ENCODE results near the gene CCR3.

Gene CCR3

DNA sequence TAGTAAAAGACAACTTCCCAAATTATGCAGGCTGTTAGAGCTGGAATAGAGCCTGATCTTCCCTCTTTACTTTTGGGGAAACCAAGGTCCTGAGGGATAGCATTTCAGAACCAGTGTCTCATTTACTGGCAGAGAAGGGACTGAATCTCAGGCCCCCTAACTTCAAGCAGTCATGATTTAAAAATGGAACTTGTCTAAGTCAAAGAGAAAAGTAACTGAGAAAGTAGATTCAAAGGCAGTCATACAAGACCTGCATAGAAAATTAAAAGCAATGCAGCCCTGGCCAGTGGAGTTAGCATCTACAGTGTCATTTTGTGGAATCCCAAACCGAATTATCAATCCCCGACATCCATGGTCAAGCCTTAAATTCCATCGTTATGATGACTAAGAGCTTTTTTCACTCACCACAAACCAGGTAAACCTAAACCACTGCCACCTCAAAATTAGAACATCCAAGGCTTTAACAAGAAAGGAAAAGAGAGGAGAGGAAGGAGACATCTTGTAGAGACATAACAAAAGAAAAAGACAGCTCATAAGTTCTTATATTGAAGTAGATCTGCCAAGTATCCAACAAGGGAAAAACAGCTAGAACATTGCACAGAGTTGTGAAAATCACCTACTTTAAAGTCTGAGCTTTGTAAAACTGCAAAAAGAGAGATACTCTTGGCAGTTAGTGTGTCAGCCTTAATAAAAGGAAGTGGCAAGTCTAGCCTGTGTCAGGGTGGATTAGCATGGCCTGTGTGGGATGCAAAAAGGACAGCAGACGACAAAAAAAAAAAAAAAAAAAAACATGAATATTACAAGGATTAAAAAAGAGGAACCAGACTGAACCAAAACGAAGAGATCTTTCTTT lies 57.6 kb downstream of the CCR3 start:
- DNase-seq, result no peak

DNA sequence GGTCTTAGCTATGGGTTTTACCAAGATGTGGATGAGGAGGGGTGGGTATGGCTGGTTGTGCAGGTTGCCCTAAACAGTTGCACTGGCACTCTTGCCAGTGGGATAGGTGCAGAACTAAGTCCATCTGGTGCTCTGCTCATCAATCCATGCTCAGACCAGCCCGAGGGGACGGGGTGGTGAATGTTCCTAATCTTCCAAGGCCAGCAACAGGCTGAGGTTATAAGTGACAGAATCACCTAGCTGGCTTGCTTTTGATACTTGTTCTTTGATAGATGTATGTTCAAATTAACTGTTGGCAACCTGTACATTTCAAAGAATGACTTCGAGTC lies 58.2 kb downstream of the CCR3 start:
- no peak for DNase-seq

DNA sequence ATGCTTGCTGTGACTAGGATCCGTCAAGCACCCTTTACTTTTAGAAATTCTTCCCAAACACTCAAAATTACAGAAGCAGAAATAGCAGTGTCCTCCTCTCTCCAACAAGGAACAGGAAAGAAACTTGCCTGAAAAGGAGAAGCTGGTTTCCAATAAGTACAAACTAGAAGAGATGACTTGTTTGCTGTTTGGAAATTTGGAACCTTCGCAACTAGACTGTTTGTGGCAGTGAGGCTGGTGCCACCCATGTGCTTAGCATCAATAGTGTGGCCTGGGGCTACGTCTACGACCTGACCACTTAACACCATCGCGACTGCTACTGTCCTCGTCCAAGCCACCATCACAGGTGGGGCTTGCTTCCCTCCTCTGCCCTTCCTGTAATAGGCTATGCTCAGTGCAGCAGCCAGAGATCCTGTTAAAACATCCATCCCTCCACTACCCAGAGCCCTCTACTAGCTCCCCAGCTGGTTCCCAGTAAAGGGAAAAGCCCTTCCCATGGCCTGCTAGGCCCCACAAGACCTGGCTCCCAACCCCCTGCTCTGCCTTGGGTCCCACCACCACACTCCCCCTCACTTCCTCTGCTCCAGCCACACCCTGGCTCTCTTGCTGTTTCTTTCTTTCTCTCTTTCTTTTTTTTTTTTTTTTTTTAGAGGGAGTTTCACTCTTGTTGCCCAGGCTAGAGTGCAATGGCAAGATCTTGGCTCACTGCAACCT lies 59.0 kb downstream of the CCR3 start:
- DNase-seq, result no peak

DNA sequence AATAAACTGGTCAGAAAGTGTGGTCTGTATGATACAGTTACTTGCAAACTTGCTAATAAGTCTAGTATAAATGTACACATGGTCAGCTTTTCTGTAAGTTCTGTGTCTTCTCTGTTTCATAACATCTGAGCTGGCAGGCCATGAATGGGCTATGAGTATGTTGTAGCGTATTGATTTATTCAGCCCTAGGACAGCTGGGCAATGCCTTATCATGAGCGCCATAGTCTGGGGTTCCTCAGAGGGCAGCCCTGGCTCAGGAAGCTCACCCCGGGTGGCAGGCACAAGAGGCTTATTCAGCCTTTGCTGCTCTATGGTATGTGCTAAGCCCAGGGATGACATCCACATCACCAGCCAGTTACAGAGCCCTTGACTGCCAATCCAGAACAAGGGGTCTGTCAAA lies 61.0 kb downstream of the CCR3 start:
- no peak for DNase-seq

DNA sequence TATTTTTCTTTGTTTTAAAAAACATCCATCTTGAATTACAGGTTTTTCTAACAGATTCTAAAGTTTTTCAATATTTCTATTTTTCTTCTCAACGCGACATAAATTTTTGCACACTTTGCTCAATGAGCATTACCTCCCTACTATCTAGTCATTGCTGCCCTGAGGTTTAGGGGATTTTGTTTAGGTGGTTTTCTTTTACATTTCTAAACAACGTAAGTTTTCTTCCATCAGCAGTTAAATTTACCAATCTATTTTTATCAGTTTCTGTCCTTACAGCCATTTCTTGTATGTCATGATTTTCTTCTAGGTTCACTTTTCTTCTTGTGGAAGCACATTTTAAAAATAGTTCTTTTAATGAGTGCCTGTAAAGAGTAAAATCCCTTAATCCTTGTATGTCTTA lies 62.5 kb downstream of the CCR3 start:
- no peak for DNase-seq

DNA sequence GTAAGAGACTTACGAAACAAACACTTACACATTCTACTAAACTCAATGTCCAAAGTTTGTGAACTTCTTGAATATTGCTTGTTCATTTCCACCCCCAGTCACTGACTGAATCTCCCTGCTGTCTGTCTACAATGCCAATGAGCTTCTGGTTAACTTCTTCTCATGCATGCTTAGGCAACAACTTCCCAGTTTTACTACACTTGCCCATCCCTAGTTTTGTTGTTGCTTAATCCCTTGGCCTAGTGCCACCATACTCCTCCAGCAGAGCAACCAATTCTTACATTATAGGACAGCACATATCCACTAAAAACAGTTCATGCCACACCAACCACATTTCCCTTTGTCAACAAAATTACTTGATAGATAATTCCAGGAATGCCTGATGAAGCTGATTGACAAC lies 70.7 kb downstream of the CCR3 start:
- no peak for DNase-seq

DNA sequence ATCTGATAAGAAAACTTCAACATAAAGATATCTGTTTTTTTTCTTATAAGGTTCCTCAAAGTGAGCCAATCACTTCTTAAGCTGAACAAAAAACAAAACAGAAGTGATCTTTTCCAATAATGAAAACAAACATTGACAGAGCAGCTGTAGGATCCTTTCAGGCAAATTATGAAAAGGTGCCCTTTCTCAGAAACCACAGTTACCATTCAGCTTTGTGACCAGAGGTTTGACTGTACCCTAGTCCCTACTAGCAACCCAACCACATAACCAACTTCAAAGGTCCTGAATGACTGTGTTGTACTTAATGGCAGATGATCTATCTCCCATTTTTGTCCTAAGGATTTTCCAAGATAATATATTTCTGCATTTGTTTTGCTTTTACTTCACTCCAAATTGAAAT lies 72.3 kb downstream of the CCR3 start:
- no peak for DNase-seq

DNA sequence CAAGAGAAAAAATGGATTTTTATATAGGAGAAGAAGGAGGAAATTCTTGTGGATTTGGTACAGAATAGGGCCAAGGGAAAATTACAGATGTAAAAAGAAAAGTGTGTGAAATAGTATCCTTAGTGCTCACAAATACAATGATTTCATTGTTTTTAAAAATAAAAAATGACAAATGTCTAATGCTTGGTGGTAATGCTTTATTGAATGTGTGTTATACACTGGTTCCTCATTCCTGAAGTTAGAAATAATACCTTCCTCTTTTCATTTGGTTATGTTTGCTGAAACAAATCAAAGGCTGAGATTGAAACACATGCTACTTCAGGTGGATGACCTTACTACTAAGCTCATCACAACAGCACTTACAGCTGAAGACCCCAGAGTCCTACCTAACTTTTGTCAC lies 73.9 kb downstream of the CCR3 start:
- DNase-seq, result no peak
